Stimulated activated CD8-positive, alpha-beta memory T cell treated with anti-CD3 and anti-CD28 coated beads, Interleukin-12 subunit alpha, Interleukin-12 subunit beta, amount 100 ng/mL, for 4 hours (primary cell): ENCODE results near the gene KIF4A.
"Not testable (repeated sequence)": the region's sequence is repeated elsewhere in the genome, so short reads cannot be mapped to it uniquely, and the experiment has no call there.

Source experiments
- DNase-seq: peaks from one replicate; pipeline ENCODE4 v3.0.0-alpha.2; 2020; ENCODE audit warnings: low read depth

Gene KIF4A

GRCh38 chrX:70292788-70293187 is 2.9 kb downstream of the KIF4A start:
- no peak for DNase-seq

- DNase-seq = no peak
These were observed 3.7 kb downstream of the KIF4A start for GRCh38 chrX:70293621-70294020.

GRCh38 chrX:70301716-70302115 is 11.8 kb downstream of the KIF4A start:
- DNase-seq = no peak

- no peak for DNase-seq
These were observed 23.6 kb downstream of the KIF4A start for GRCh38 chrX:70313503-70313902.

- no peak for DNase-seq
These were observed 32.9 kb downstream of the KIF4A start for GRCh38 chrX:70322784-70323183.

GRCh38 chrX:70323628-70324027 is 33.7 kb downstream of the KIF4A start:
- not testable (repeated sequence) for DNase-seq

- no peak for DNase-seq
These were observed 34.4 kb downstream of the KIF4A start for GRCh38 chrX:70324326-70324725.

GRCh38 chrX:70331161-70331560 is 41.3 kb downstream of the KIF4A start:
- DNase-seq = no peak

GRCh38 chrX:70332600-70332999 is 42.7 kb downstream of the KIF4A start:
- DNase-seq = no peak

GRCh38 chrX:70336767-70337166 is 46.9 kb downstream of the KIF4A start:
- DNase-seq = no peak

GRCh38 chrX:70338290-70338689 is 48.4 kb downstream of the KIF4A start:
- no peak for DNase-seq

- DNase-seq = no peak
These were observed 53.5 kb downstream of the KIF4A start for GRCh38 chrX:70343435-70343834.

GRCh38 chrX:70346418-70347070 is 56.6 kb downstream of the KIF4A start:
- no peak for DNase-seq

- not testable (repeated sequence) for DNase-seq
These were observed 58.9 kb downstream of the KIF4A start for GRCh38 chrX:70348825-70349224.

- not testable (repeated sequence) for DNase-seq
These were observed 59.6 kb downstream of the KIF4A start for GRCh38 chrX:70349367-70350125.

- no peak for DNase-seq
These were observed 62.6 kb downstream of the KIF4A start for GRCh38 chrX:70352496-70352895.

- no peak for DNase-seq
These were observed 63.6 kb downstream of the KIF4A start for GRCh38 chrX:70353514-70353913.

GRCh38 chrX:70354716-70355115 is 64.8 kb downstream of the KIF4A start:
- DNase-seq = no peak

- no peak for DNase-seq
These were observed 69.6 kb downstream of the KIF4A start for GRCh38 chrX:70359458-70359857.

GRCh38 chrX:70360366-70360765 is 70.5 kb downstream of the KIF4A start:
- no peak for DNase-seq

GRCh38 chrX:70368731-70369130 is 78.8 kb downstream of the KIF4A start:
- DNase-seq = not testable (repeated sequence)

- DNase-seq = no peak
These were observed 96.3 kb downstream of the KIF4A start for GRCh38 chrX:70386235-70386634.

GRCh38 chrX:70398899-70399298 is 109.0 kb downstream of the KIF4A start:
- DNase-seq = no peak

GRCh38 chrX:70400181-70400580 is 110.3 kb downstream of the KIF4A start:
- DNase-seq = not testable (repeated sequence)
